ENCODE measurements around the gene FAM186B.

Gene FAM186B

GRCh38 chr12:49623142-49623904 lies 17.9 kb upstream of the FAM186B start, which contains the start of gene PRPF40B (continued):
- TF ChIP-seq CTCF (tag by site-specific recombination; IDR thresholded peaks at IDR 0.05) (peak; percentile 22; the same call in 1 of the 2 replicates), ZNF544 (tag by site-specific recombination; IDR thresholded peaks at IDR 0.05) (no peak), ZNF571 (tag by site-specific recombination; IDR thresholded peaks at IDR 0.05) (no peak), ZNF645 (tag by site-specific recombination; IDR thresholded peaks at IDR 0.05) (no peak), IKZF3 (tag by site-specific recombination; IDR thresholded peaks at IDR 0.05) (no peak; the same call in 1 of the 2 replicates), ZNF280C (tag by site-specific recombination; IDR thresholded peaks at IDR 0.05) (no peak), ZNF37A (tag by site-specific recombination; IDR thresholded peaks at IDR 0.05) (no peak), ZIC2 (tag by site-specific recombination; IDR thresholded peaks at IDR 0.05) (peak; percentile 49; the same call in 1 of the 2 replicates), HIC1 (tag by site-specific recombination; IDR thresholded peaks at IDR 0.05) (no peak), ZNF626 (tag by site-specific recombination; IDR thresholded peaks at IDR 0.05) (no peak), KLF10 (tag by site-specific recombination; IDR thresholded peaks at IDR 0.05) (peak; percentile 46; the same call in 1 of the 2 replicates), SCRT1 (tag by site-specific recombination; IDR thresholded peaks at IDR 0.05; ENCODE audit: borderline replicate concordance) (no peak), ZFP69B (tag by site-specific recombination; IDR thresholded peaks at IDR 0.05) (no peak), ZNF239 (tag by site-specific recombination; IDR thresholded peaks at IDR 0.05) (no peak), GLIS2 (tag by site-specific recombination; IDR thresholded peaks at IDR 0.05) (peak; percentile 69; the same call in 1 of the 2 replicates), ZNF18 (tag by site-specific recombination; IDR thresholded peaks at IDR 0.05) (no peak), ZSCAN23 (tag by site-specific recombination; IDR thresholded peaks at IDR 0.05) (no peak), ZNF423 (tag by site-specific recombination; IDR thresholded peaks at IDR 0.05) (0 out of 2 replicates have a peak, but pooled peaks have one; percentile 60), ZNF146 (tag by site-specific recombination; IDR thresholded peaks at IDR 0.05) (no peak), ZNF660 (tag by site-specific recombination; IDR thresholded peaks at IDR 0.05) (peak; percentile 30), ZNF169 (tag by site-specific recombination; IDR thresholded peaks at IDR 0.05) (no peak), BCL11A (tag by site-specific recombination; IDR thresholded peaks at IDR 0.05; ENCODE audit: low read depth) (no peak), OSR2 (tag by site-specific recombination; IDR thresholded peaks at IDR 0.05) (no peak), PRDM10 (tag by site-specific recombination; IDR thresholded peaks at IDR 0.05) (peak; percentile 61; the same call in 1 of the 2 replicates), YY1 (tag by site-specific recombination; IDR thresholded peaks at IDR 0.05) (no peak)
- TF ChIP-seq, protein P1, sequence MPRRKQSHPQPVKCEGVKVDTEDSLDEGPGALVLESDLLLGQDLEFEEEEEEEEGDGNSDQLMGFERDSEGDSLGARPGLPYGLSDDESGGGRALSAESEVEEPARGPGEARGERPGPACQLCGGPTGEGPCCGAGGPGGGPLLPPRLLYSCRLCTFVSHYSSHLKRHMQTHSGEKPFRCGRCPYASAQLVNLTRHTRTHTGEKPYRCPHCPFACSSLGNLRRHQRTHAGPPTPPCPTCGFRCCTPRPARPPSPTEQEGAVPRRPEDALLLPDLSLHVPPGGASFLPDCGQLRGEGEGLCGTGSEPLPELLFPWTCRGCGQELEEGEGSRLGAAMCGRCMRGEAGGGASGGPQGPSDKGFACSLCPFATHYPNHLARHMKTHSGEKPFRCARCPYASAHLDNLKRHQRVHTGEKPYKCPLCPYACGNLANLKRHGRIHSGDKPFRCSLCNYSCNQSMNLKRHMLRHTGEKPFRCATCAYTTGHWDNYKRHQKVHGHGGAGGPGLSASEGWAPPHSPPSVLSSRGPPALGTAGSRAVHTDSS (tag by site-specific recombination; IDR thresholded peaks at IDR 0.05), result no peak

All from HEK293 (cell line).